HEK293 (cell line): Measurements from ENCODE around the gene RAP1B.

ENCODE experiments used
- ATF2 ChIP-seq: fragments of 450-650 bp; formaldehyde crosslinking; IDR thresholded peaks from 2 replicates; pipeline ENCODE4 v1.5.1; 2016; ENCODE audit warnings: missing biosample characterization, missing genetic modification characterization, low read depth
- CTCF ChIP-seq: fragments of 450-650 bp; formaldehyde crosslinking; IDR thresholded peaks from 2 replicates; pipeline ENCODE4 v1.5.1; 2016; ENCODE audit warnings: missing biosample characterization, missing genetic modification characterization
- HIC1 ChIP-seq: fragments of 450-650 bp; formaldehyde crosslinking; IDR thresholded peaks from 2 replicates; pipeline ENCODE4 v1.5.1; 2016; ENCODE audit warnings: missing biosample characterization, missing genetic modification characterization
- HOXD13 ChIP-seq: sonication (generic); formaldehyde crosslinking; IDR thresholded peaks from 2 replicates; pipeline ENCODE4 v1.8.0; 2022; ENCODE audit warnings: missing genetic modification reagents, borderline replicate concordance
- KLF1 ChIP-seq: fragments of 450-650 bp; formaldehyde crosslinking; IDR thresholded peaks from 2 replicates; pipeline ENCODE4 v1.5.1; 2016; ENCODE audit warnings: missing biosample characterization, missing genetic modification characterization
- MYNN ChIP-seq: fragments of 450-650 bp; formaldehyde crosslinking; IDR thresholded peaks from 2 replicates; pipeline ENCODE4 v1.5.1; 2016; ENCODE audit warnings: missing biosample characterization, missing genetic modification characterization, borderline replicate concordance
- REST ChIP-seq: fragments of 450-650 bp; formaldehyde crosslinking; IDR thresholded peaks from 2 replicates; pipeline ENCODE4 v1.5.1; 2016; ENCODE audit warnings: missing biosample characterization, missing genetic modification characterization
- YY1 ChIP-seq: fragments of 450-650 bp; formaldehyde crosslinking; IDR thresholded peaks from 2 replicates; pipeline ENCODE4 v1.5.1; 2018; ENCODE audit warnings: missing biosample characterization, missing genetic modification characterization
- ZBTB11 ChIP-seq: fragments of 450-650 bp; formaldehyde crosslinking; conservative IDR thresholded peaks from 2 replicates; pipeline ENCODE4 v1.5.1; 2016; ENCODE audit warnings: low read depth, missing biosample characterization, missing genetic modification characterization
- ZNF266 ChIP-seq: fragments of 450-650 bp; formaldehyde crosslinking; IDR thresholded peaks from 2 replicates; pipeline ENCODE4 v1.5.1; 2016; ENCODE audit warnings: missing biosample characterization, missing genetic modification characterization, low read depth
- ZNF274 ChIP-seq, 2 experiments: fragments of 200-500 bp in 1 of 2; fragments of 450-650 bp in 1 of 2; sonication (Bioruptor generic) in 1 of 2; formaldehyde crosslinking in 1 of 2; IDR thresholded peaks; 2 replicates each; pipeline versions ENCODE4 v1.5.1 to v1.6.1; 2014 to 2016; ENCODE audit warnings: borderline replicate concordance in 1 of 2, inconsistent platforms in 1 of 2, low read length in 1 of 2, missing biosample characterization in 1 of 2, missing genetic modification characterization in 1 of 2
- ZNF624 ChIP-seq: fragments of 450-650 bp; formaldehyde crosslinking; IDR thresholded peaks from 2 replicates; pipeline ENCODE4 v1.5.1; 2017; ENCODE audit warnings: missing biosample characterization, missing genetic modification characterization
- ZNF626 ChIP-seq: fragments of 450-650 bp; sonication (Bioruptor Pico); formaldehyde crosslinking; IDR thresholded peaks from 2 replicates; pipeline ENCODE4 v1.5.1; 2018; ENCODE audit warnings: missing biosample characterization, missing genetic modification characterization, inconsistent platforms
- ZNF792 ChIP-seq: fragments of 450-650 bp; formaldehyde crosslinking; IDR thresholded peaks from 2 replicates; pipeline ENCODE4 v1.5.1; 2016; ENCODE audit warnings: missing biosample characterization, missing genetic modification characterization

DNA sequence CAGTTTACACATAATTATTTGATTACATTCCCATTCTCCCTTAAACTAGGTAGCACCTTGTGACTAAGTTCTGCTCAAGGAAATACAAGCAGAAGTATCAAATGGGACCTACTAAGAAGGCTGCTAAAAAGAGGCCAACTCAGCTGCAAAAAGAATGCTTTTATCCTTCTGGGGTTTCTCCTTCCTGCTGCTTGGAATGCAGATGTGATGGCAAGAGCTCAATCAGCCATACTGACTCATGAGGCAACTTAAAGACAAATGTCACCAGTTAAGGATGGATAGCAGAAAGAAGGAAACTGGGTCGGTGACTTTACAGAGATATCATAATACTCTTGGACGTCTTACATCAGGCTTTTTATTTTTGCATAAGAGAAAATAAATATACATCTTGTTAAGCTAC is 38.0 kb upstream of the RAP1B start:
- TF ChIP-seq ZNF266 (tag by site-specific recombination) (no peak), KLF1 (no peak), REST (tag by site-specific recombination) (no peak), ZNF624 (no peak), YY1 (no peak), ZNF626 (tag by site-specific recombination) (no peak), ZNF274 (IDR thresholded peaks at IDR 0.05; ENCODE audit: low read length) (no peak), ZNF274 (tag by site-specific recombination; IDR thresholded peaks at IDR 0.05; ENCODE audit: borderline replicate concordance) (no peak), CTCF (tag by site-specific recombination) (no peak), HIC1 (tag by site-specific recombination) (no peak), ATF2 (tag by site-specific recombination) (no peak), HOXD13 (CRISPR knock-in tag) (no peak), ZBTB11 (no peak), ZNF792 (no peak), MYNN (tag by site-specific recombination) (no peak)
